Medulla oblongata (tissue), 1 donor: ENCODE data around the gene LPCAT4.
A peak's percentile ranks its signal among the peaks of the same experiment; 100 is the strongest.
"Not testable (repeated sequence)": the region's sequence is repeated elsewhere in the genome, so short reads cannot be mapped to it uniquely, and the experiment has no call there.

Experiments
- DNase-seq: peaks from one replicate; pipeline ENCODE4 v3.0.0-alpha.2; 2015; ENCODE audit errors: extremely low spot score

LPCAT4 gene, protein sequence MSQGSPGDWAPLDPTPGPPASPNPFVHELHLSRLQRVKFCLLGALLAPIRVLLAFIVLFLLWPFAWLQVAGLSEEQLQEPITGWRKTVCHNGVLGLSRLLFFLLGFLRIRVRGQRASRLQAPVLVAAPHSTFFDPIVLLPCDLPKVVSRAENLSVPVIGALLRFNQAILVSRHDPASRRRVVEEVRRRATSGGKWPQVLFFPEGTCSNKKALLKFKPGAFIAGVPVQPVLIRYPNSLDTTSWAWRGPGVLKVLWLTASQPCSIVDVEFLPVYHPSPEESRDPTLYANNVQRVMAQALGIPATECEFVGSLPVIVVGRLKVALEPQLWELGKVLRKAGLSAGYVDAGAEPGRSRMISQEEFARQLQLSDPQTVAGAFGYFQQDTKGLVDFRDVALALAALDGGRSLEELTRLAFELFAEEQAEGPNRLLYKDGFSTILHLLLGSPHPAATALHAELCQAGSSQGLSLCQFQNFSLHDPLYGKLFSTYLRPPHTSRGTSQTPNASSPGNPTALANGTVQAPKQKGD

DNA sequence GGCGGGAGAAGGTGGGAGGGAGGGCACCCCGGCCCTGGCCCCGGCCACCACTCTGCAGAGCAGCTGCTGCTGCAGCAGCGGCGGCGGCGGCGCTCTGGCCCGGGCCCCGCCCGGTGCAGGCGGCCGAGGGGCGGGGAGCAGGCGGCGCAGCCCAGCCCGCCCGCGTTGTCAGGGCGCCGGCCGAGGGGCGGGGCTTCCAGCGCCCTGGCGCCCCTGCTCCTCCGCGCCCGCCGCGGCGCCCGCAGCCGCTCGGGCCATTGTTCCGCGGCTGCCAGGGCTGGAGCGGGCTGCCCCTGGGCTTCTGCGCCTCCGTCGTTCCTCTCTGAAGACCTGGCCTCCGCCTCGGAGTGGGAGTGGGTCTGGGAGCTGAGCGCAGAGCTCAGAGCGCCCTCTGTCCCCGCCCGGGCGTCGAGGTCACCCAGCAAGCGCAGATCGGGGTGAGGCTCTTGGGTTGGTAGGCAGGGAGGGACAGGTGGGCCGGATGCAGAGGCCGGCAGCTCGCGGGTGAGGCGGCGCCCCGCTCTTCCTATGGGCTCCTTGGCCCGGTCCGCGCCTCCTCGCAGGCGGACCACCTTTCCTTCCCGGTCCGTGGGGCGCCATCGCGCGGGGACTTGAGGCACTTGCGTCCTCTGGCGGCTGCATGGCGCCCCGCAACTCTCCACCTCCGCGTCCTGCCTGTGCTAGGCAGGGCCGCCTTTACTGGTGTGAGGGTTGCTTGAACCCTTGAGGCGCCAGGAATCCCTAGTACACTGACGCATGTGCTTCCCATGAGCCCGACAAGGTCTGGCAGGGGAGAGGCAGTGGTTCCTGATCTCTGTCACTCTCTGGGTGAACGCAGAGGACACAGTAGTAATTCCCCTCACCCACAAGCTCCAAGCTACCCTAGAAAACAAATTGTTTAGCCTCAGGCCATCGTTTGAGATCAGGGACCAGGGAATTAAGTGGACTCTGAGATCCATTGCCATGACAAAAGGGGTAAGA, at the start of gene LPCAT4:
TSS of gene LPCAT4 (minus strand) at position 96 of the 981 bp plus-strand sequence. CDS start 96 bp downstream, outside the sequence.
- DNase-seq = peak; percentile 94

- DNase-seq = not testable (repeated sequence)
Observed at GRCh38 chr15:34409511-34409910, 42.5 kb upstream of the LPCAT4 start.

- DNase-seq = not testable (repeated sequence)
Observed at GRCh38 chr15:34408973-34409372, 42.0 kb upstream of the LPCAT4 start.

DNA sequence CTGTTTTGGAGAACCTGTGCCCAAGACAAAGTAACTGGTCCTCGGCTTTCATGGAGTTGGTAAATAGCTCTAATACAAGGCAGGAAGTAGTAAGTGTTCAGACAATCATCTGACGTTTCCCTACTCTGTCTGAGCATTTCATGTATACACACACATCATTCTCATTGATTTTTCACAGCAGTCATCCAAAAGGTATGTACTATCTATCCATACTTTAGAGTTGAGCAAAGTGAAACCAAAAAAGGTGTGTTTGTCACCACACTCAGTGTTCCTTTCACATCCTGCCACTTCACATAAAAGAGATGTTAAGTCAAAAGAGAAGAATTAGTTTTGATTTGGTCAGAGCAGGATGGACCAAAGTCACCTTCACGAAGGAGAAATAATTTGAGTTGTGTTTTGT, 36.9 kb upstream of the LPCAT4 start:
- not testable (repeated sequence) for DNase-seq

GRCh38 chr15:34403160-34403598, 36.2 kb upstream of the LPCAT4 start:
- DNase-seq = not testable (repeated sequence)

GRCh38 chr15:34397637-34398259, 30.8 kb upstream of the LPCAT4 start:
- not testable (repeated sequence) for DNase-seq

GRCh38 chr15:34392981-34393380, 26.0 kb upstream of the LPCAT4 start:
- DNase-seq = not testable (repeated sequence)

- DNase-seq = not testable (repeated sequence)
Observed at GRCh38 chr15:34389594-34390086, 22.6 kb upstream of the LPCAT4 start.

DNA sequence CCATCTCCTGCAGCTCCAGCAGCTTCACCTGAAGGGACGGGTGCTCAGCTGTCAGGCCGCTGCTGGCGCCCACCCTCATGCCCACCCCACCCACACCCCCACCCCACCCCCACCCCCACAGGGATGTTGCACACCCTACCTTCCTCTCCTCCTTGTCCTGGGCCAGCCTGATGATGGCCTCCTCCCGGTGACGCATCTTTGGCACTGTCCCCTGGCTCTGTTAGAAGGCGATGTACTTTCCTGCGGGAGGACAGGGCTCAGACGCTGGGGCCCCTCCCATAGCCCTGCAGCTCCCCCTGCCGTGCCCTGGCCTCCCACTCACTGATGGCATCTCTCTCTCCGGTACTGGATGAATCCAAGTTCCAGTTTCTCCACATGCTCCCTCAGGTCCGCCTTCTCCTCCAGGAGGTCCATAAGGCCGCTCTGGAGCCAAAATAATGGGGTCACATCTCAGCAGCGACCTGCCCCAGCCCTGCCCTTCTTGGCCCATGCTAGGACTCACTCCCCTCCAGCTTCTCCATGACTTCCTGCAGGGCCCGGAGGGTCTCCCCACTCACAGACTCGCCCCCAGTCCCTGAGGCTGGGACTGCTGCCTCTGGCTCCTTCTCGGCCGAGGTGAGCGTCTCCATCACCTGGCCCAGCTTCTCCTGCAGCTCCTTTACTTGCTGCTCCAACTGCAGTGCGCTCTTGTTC, 15.0 kb upstream of the LPCAT4 start:
- not testable (repeated sequence) for DNase-seq

DNA sequence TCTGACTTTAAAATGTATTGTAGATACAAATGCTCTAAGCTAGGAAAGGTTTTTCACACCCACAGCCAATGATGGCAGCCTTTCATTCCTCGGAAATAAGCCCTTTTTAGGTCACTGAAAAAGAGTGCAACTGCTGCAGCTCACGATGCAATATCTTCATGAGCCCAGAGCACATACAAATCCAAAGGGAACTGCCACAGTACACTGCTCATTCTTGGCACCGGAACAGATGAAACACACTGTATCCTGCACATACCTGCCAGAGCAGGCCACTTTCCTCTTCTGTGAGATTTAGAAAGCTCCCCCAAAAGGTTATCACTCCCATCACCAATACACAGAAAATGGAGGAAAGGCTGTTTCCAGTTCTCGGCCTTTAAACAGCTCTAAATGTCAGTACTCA, 13.5 kb upstream of the LPCAT4 start:
- not testable (repeated sequence) for DNase-seq

DNA sequence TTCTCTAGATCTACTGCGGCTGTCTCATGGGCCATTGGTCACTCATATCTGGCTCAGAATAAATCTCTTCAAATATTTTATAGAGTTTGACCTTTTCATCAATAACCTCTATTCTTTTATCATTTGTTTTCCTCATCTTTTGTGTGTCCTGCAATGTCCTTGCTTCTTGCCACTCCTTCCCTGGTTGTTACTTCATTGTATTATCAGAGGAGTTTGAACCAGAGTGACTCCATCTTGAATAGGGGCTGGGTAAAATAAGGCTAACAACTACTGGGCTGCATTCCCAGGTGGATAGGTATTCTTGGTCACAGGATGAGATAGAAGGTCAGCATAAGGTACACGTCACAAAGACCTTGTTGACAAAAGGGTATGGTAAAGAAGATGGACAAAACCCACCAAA, 9.9 kb upstream of the LPCAT4 start:
- DNase-seq = no peak

- not testable (repeated sequence) for DNase-seq
Observed at GRCh38 chr15:34375541-34375940, 8.5 kb upstream of the LPCAT4 start.

DNA sequence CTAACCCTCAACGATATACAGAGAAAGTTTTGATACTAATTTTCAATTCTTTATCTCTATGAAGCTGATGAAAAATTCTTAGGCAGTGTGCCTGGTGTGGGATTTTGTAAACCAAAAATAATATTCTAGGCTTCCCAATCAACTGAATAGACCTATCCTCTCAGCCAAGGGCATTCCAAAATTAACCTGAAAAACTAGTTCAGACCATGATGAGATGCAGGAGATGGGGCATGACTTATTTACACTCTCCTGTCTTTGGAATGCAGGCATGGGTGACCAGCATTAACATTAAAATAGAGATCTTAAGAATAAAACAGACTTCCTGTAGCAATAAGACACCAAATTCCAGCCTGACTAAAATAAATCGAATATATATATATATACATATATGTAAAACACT, 7.8 kb upstream of the LPCAT4 start:
- DNase-seq = no peak

GRCh38 chr15:34373951-34374350, 7.0 kb upstream of the LPCAT4 start:
- DNase-seq = no peak

DNA sequence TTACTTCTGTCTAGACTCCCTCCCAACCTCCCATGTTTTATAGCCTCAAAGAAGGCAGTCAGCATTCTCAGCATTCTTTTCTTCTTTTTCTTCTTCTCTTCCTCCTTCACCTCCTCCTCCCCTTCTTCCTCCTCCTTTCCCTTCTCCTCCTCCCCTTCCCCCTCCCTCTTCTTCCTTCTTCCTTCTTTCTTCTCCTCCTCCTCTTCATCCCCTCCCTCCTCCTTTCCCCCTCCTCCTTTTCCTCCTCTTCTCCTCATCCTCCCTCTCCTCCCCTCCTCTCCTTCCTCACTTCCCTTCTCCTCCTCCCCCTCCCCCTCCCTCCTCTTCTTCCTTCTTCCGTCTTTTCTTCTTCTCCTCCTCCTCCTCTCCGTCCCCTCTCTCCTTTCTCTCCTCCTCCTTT, 3.6 kb upstream of the LPCAT4 start:
- DNase-seq = no peak

- no peak for DNase-seq
Observed at GRCh38 chr15:34370129-34370528, 3.1 kb upstream of the LPCAT4 start.

- DNase-seq = peak; percentile 53
Observed at GRCh38 chr15:34366271-34367065, 528 bp downstream of the LPCAT4 start.

- DNase-seq = no peak
Observed at GRCh38 chr15:34365836-34366235, 1.2 kb downstream of the LPCAT4 start.

- peak; percentile 9 for DNase-seq
Observed at GRCh38 chr15:34365091-34365825, 1.7 kb downstream of the LPCAT4 start.
